NCI-H524 treated with DMSO at 0.1 percent for 48 hours (cell line): ENCODE data around the gene SEPTIN7.
"Not testable (repeated sequence)": the region's sequence is repeated elsewhere in the genome, so short reads cannot be mapped to it uniquely, and the experiment has no call there.

Experiments used
- DNase-seq: peaks from one replicate; lab custom pipeline; 2025; lab: John Stamatoyannopoulos, UW

SEPTIN7 gene

GRCh38 chr7:35800718-35801391 lies at the start of gene SEPTIN7:
Gene SEPTIN7, plus strand, starts transcription at chr7:35801057. Its CDS starts 153 bp downstream, at chr7:35801210.
- DNase-seq, result peak; percentile 86

DNA sequence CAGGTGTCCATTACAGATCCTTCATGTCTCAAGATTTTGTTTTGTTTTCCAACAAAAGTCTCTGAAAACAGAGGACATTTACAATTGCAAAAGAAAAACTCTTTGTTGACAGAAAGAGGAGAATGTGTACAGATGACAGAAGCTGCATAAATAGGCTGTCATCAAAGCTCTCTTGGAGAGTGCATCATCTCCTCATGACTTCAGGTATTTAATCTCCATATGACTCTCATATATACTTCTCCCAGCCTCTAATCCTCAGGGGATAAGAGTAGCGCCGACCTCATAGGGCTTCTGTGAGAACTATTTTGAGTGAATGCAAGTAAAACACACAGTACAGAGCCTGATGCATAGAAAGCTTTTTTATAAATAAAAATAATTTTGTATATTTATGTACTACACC lies 48.1 kb upstream of the SEPTIN7 start:
- no peak for DNase-seq

DNA sequence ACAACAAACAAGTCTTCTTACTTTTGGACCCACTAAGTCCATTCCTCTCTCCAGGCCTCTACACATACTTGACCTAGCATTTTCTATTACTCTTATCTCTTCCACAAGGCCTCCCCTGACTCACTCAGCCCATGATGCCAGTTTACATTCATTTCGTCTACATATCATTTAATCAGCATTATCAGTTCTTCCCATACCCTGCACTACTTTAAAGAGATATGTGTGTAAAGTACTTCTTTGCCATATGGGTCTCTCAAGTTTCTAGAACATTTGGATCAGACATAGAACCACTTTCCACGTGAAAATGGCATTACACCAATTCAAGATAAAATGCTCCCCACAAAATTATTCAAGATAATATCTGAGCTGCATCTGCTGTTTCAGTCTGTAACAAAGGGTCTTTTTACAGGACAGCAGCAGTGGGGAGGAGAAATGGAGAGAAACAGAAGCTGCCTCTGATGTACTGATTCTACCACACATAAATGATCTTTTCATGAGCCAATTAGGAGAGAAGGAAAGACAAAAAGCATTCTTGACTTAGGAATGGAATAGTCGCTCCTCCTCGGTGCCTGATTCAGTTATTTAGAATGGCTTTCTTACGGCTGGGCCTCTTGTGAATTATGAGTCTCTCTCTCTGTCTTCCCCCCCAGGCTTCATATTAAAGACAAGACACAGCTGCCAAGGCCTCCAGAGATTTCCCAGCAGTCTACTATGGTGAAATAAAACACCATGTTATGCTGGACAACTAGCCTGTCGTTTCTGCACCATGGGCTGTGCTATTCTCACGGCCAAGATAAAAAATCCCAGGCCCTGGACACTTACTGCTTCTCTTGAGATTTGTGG lies 46.9 kb upstream of the SEPTIN7 start:
- no peak for DNase-seq

- no peak for DNase-seq
Measured at GRCh38 chr7:35754741-35755140, 46.1 kb upstream of the SEPTIN7 start.

- DNase-seq, result no peak
Measured at GRCh38 chr7:35755711-35756110, 45.1 kb upstream of the SEPTIN7 start.

GRCh38 chr7:35756453-35756852 lies 44.4 kb upstream of the SEPTIN7 start:
- DNase-seq, result not testable (repeated sequence)

GRCh38 chr7:35757574-35757973 lies 43.3 kb upstream of the SEPTIN7 start:
- DNase-seq, result no peak

GRCh38 chr7:35758421-35758820 lies 42.4 kb upstream of the SEPTIN7 start:
- DNase-seq, result no peak

DNA sequence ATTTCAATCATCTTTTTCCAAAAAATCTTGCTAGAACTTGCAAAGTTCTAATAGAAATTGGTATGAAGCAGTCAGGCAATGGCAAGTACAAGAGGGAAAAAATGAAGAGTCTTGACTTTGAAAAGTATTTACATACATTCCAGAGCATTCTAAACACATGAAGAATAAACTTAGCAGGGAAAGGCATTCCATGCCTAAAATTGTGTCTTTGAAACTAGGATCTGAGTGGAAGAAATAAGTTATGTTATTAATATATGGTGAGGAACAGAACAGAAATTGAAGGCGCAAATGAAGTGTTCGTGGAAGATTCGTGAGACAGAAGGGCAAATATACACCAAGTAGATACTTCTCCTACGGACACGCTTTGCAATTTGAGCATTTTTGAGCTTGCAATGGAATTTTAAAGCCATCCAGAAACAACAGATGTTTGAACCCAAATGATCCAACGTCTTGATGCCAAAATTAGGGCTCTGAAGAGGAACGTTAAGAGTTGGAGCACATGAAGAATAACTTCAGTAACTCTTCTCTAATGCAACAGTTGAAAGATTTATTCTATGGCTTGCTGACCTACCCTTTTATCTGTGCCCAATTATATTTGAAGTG lies 40.6 kb upstream of the SEPTIN7 start:
- no peak for DNase-seq

DNA sequence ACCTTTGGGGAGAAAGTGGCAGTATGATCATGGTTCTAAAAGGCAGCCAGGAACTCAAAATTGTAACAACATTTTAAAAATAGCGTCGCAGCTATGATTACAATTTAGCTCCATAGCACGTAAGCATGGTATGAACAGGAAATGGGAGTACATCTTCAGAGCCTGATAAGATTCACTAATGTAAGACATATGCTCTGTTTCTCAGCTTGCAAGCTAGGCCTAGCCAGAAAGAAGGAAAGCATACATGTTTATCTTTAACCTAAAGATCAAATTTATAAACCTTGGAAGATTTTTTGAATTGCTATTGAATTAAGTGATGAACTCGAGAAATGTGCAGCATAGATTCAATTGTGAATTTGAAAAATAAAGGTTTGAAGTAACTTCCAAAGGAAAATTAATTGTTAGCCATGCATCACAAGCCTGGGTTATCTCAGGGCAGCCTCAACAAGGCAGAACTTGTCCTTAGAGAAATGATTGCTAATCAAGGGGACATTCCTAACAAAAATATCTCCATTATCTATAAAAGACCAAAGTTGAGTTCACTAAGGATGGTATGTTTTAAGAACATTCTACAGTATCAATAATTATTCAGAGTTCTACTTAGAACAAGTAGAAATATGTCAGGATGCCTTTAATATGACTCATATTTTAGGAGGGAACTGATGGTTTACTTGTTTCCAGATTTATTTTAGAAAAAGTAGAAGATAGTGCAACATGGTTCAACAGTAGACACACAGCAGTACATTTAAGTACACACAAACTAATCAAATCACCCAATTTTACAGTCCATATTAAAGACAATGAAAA lies 38.8 kb upstream of the SEPTIN7 start:
- no peak for DNase-seq

GRCh38 chr7:35762781-35763180 lies 38.1 kb upstream of the SEPTIN7 start:
- DNase-seq, result no peak

DNA sequence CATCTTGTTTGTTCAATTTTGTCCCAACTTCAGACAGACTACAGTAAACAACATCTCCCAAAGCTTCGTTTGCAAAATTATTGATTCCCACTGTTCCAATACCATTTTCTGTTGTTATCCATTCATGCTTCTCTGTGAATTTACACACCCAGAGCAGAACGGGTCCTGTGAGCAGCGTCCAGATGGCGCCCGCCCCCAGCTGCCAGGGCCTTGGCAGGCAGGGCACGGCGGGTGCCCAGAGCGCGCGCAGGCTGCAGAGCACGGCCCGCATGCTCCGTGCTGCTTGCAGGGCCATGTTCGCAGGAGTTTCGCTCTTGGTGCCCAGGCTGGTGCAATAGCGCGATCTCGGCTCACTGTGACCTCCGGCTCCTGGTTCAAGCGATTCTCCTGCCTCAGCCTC lies 32.5 kb upstream of the SEPTIN7 start:
- DNase-seq, result no peak

DNA sequence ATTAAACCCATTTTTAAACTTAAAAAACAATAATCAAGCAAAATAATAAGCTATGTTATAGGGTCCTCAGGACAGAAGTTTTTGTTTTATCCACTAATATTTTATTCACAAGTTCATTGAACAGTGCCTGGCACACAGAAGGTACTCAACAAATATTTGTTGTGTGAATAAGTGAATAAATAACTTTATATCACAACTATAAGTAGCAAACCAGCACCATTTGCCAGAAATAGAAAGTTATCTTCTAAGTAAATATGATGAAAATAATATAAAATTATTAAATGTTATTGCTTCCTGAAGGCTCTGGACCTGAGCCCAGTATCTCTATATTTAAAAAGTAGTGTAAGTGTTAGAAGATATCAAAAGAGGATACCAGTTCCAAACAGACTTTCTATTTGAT lies 29.1 kb upstream of the SEPTIN7 start:
- no peak for DNase-seq

DNA sequence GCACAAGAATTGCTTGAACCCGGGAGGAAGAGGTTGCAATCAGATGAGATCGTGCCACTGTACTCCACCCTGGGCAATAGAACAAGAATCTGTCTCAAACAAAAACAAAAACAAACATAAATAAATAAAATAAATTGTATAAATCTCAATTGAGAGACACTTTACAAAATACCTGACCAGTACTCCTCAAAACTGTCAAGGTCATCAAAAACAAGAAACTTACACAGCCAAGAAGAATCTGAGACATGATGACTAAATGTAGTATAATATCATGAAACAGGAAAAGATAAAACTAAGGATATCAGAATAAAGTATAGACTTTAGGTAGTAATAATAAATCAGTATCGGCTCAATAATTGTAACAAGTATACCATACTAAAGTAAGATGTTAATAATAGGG lies 26.9 kb upstream of the SEPTIN7 start:
- no peak for DNase-seq

GRCh38 chr7:35776686-35777085 lies 24.2 kb upstream of the SEPTIN7 start:
- no peak for DNase-seq

DNA sequence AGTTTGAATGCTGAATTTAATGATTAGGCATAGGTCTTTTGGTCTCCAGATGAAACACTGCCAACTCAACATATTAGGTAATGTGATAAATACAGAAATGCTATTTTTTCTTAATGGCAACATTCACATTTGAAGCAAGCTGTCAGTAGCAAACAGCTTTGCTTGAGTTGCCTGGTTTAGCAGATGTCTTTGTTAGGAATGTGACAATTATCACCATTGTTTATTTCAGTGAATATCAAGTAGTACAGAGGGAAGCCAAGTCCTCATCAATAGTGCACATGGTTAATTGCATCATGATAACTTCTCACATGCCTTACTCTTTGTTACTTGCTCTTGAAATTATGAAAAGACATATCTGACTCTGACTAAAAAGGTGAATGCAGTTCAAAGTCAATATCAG lies 23.7 kb upstream of the SEPTIN7 start:
- DNase-seq, result no peak

DNA sequence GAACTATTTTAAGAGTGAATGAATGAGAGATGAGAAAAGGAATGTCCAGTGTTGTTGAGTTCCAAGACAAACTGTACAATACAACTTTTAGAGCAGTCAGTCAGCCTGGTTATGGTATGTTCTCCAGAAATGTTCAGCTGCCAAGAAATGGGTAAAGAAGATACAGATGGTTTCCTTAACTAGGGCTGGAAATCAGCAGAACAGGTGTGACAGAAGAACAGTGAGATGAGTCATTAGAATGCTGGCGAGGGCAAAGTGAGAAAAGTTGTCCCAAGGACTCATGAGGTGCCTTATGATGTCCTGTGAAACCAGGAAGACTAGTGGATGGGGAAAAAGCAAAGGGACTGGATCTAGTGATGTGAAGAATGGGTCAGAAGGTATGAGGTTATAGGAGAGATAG lies 20.8 kb upstream of the SEPTIN7 start:
- DNase-seq, result no peak

DNA sequence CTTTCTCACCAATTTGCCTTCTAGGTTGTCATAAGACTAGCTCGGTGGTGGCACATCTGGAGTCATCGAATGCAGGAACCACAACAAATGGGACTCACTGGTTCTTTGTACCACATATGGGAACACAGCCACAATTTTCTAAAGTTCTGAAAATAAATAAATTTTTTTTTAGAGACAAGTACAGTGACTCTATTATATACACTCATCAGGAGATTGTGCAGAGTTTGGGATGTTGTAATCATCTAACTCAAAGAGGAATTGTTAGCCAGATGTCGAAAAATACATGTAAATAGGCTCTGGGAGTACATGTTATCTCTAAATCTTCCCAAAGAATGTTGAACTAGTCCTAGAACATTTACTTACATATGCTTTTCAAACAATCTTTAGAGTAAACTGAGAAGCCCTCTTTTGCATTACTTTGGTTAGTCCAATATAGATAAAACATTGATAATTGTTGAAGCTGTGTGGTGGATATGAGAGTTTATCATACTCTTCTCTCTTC lies 19.6 kb upstream of the SEPTIN7 start:
- no peak for DNase-seq

DNA sequence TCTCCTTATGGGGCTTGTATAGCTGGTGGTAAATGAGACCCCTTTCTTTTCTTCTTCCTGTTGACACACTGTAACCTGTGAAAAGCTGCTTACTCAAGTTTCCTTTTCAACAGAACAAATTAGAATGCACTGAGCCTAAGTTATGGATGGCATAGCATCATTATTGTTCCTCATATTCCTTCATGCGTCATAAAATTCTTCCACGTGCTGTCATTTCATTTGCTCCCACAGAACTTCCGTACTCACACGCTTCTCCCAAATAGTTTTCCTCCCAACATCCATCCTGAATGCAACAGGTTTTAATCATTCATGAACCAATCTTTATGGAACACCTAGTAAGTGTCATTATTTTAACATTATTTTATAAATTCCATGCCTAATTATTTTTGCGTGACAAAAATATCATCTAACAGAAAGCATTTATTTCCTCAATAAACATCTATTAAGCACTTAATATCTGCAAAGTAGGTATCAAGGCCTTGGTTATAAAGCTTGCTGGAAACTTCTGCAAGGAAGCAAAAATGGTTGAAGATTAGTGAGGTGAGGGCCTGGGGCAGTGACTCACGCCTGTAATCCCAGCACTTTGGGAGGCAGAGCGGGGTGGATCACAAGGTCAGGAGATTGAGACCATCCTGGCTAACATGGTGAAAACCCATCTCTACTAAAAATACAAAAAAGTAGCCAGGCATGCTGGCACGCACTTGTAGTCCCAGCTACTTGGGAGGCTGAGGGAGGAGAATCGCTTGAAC lies 18.9 kb upstream of the SEPTIN7 start:
- DNase-seq, result no peak

DNA sequence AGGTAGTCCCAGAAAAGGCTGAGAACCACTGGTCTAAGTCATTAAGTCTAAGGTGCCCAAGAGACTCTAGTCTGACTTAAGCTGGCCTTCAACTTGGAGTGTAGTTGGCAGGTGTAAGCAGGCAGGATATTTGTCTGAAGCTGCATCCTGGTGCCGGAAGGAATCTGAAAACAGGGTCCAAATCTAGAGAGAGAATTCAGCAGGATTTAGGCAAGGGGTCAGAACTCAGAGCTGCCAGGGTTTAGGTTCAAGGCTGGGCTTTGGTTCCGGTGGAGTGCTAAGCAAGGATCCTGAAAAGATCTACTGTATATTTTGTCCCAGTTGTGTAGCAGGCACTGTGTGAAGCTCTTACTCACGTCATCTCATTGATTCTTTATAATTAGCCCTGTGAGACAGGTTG lies 16.5 kb upstream of the SEPTIN7 start:
- no peak for DNase-seq

GRCh38 chr7:35785250-35785649 lies 15.6 kb upstream of the SEPTIN7 start:
- no peak for DNase-seq
